Activated T-cell treated with anti-CD3 and anti-CD28 coated beads, Interleukin-2, amount 50 U/mL, for 24 hours (primary cell): ENCODE data around the gene CGB1.

ENCODE experiments used
- DNase-seq: peaks from one replicate; pipeline ENCODE4 v3.0.0-alpha.2; 2020
- H3K27ac Mint-ChIP-seq: 2 replicates; pipeline ENCODE4 v1.8.0; 2020; ENCODE audit warnings: mild to moderate bottlenecking, mixed read lengths
- H3K27me3 Mint-ChIP-seq: 2 replicates; pipeline ENCODE4 v1.8.0; 2020; ENCODE audit warnings: mixed read lengths
- H3K36me3 Mint-ChIP-seq: 2 replicates; pipeline ENCODE4 v1.8.0; 2020; ENCODE audit warnings: low read depth, mixed read lengths
- H3K4me1 Mint-ChIP-seq: 2 replicates; pipeline ENCODE4 v1.8.0; 2020; ENCODE audit warnings: low read depth, mixed read lengths
- H3K4me3 Mint-ChIP-seq: 2 replicates; pipeline ENCODE4 v1.8.0; 2020; ENCODE audit warnings: mild to moderate bottlenecking, moderate library complexity, mixed read lengths
- H3K9me3 Mint-ChIP-seq: 2 replicates; pipeline ENCODE4 v1.8.0; 2020; ENCODE audit warnings: mixed read lengths

CGB1 gene

DNA sequence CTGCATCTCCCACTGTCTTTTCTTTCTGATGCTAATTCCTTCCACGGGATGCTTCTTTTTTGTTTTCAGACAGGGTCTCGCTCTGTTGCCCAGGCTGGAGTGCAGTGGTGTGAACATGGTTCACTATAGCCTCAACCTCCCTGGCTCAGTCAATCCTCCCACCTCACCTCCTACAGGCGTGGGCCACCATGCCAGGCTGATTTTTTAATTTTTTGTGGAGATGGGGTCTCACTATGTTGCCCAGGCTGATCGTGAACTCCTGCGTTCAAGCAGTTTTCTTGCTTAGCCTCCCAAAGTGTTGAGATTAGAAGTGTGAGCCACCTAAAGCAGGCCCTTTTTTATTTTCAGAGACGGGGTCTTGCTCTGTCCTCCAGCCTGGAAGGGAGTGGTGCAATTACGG is 48.4 kb downstream of the CGB1 start:
- no peak overlapping the region for H3K4me3 Mint-ChIP-seq
- DNase-seq = no peak
- H3K36me3 Mint-ChIP-seq = peaks cover 69% of the 10 kb centered on the region
- H3K9me3 Mint-ChIP-seq = no peaks in the 10 kb centered on the region
- peak overlapping the region; percentile 65 for H3K27ac Mint-ChIP-seq
- peaks cover 42% of the 10 kb centered on the region for H3K4me1 Mint-ChIP-seq
- no peaks in the 10 kb centered on the region for H3K27me3 Mint-ChIP-seq

DNA sequence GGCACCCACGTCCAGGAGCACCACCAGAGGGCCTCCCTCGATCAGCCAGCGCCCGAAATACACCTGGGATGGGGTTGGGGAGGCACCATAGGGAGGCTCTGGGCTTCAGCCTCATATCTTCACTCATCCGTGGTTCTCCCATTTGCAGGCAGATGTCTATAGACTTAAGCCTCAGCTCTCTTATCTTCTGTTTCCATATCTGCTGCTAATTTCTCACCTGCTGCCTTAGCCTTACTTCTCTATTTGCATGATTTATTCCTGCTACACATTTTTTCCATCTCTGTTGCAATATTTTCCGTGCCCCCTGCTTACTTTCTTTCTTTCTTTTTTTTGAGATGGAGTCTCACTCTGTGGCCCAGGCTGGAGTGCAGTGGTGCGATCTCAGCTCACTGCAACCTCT is 49.4 kb downstream of the CGB1 start:
- peaks cover 71% of the 10 kb centered on the region for H3K36me3 Mint-ChIP-seq
- no peaks in the 10 kb centered on the region for H3K27me3 Mint-ChIP-seq
- H3K4me3 Mint-ChIP-seq = no peak overlapping the region
- no peak for DNase-seq
- no peaks in the 10 kb centered on the region for H3K9me3 Mint-ChIP-seq
- H3K4me1 Mint-ChIP-seq = peaks cover 37% of the 10 kb centered on the region
- H3K27ac Mint-ChIP-seq = peak overlapping the region; percentile 65

DNA sequence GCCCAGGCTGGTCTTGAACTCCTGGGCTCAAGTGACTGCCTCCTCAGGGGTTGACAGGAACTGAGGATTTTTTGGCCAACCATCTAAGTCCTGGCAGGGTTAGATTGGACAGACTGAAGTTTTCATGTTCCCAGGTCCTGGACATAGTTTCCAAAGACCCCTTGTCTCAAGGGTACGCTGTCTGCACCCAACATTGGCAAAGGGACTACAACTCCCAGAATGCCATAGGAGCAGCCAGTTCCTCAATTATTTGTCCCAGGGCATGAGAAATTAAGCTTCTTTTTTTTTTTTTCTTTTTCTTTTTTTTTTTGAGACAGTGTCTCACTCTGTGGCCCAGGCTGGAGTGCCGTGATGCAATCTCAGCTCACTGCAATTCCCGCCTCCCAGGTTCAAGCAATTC is 50.5 kb downstream of the CGB1 start:
- DNase-seq = no peak
- no peak overlapping the region for H3K27ac Mint-ChIP-seq
- no peaks in the 10 kb centered on the region for H3K9me3 Mint-ChIP-seq
- H3K4me1 Mint-ChIP-seq = peaks cover 30% of the 10 kb centered on the region
- H3K27me3 Mint-ChIP-seq = no peaks in the 10 kb centered on the region
- H3K4me3 Mint-ChIP-seq = no peak overlapping the region
- H3K36me3 Mint-ChIP-seq = peaks cover 77% of the 10 kb centered on the region

DNA sequence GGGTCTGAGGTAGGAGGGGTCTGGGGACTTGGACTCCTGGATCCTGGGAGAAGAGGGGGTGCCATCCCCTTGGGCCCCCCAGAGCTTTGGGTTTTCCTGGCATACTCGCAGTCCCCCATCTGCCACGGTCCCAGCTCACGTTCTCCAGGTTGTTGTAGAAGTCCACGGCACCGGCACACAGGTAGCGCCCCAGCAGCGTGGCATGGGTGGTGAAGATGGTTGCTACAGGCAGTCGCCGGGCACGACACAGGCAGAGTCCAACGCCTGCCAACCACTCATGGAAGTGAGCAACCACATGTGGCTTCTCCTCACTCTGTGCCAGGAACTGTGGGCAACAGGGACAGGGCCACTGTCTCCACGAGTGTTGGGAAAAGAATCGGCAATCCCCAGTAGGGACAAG is 51.0 kb downstream of the CGB1 start:
- Mint-ChIP-seq H3K27ac (no peak overlapping the region), H3K4me3 (no peak overlapping the region), H3K36me3 (peaks cover 74% of the 10 kb centered on the region), H3K27me3 (no peaks in the 10 kb centered on the region), H3K4me1 (peaks cover 26% of the 10 kb centered on the region), H3K9me3 (no peaks in the 10 kb centered on the region)
- no peak for DNase-seq
